HL-60 (cell line): ENCODE results near the gene VAMP8.

Source experiments
- GABPA ChIP-seq: IDR thresholded peaks from 2 replicates; pipeline ENCODE4 v1.6.1; 2012; ENCODE audit warnings: low read depth
- POLR2AphosphoS5 ChIP-seq: IDR thresholded peaks from 2 replicates; pipeline ENCODE4 v1.6.1; 2012; ENCODE audit warnings: low read depth
- SPI1 ChIP-seq: IDR thresholded peaks from 2 replicates; pipeline ENCODE4 v1.6.1; 2012; ENCODE audit warnings: low read depth, mild to moderate bottlenecking, borderline replicate concordance
- TF ChIP-seq, protein P1 (sequence below): IDR thresholded peaks from one replicate; pipeline ENCODE4 v1.5.1; 2011; ENCODE audit warnings: low read length, control low read depth, inconsistent platforms; ENCODE audit not compliant: insufficient read depth
- TF ChIP-seq, protein P2 (sequence below): IDR thresholded peaks from 2 replicates; pipeline ENCODE4 v1.6.1; 2012; ENCODE audit warnings: low read depth; ENCODE audit not compliant: insufficient replicate concordance

DNA sequence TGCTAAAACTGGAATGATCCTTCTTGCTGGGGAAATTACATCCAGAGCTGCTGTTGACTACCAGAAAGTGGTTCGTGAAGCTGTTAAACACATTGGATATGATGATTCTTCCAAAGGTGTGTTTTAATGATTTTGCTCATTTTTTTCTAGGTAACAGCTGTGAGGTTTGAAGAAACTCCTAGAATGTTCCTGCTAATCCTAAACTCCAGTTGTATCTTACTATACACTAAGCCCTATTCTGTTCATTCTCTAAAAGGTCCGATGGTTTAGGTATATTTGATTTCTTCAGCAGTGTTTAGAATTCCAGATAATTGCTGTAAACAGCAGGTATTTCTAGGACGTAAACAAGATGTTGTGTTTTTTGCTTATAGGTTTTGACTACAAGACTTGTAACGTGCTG lies 36.1 kb upstream of the VAMP8 start:
- no peak for TF ChIP-seq POLR2AphosphoS5
- TF ChIP-seq, protein P1, sequence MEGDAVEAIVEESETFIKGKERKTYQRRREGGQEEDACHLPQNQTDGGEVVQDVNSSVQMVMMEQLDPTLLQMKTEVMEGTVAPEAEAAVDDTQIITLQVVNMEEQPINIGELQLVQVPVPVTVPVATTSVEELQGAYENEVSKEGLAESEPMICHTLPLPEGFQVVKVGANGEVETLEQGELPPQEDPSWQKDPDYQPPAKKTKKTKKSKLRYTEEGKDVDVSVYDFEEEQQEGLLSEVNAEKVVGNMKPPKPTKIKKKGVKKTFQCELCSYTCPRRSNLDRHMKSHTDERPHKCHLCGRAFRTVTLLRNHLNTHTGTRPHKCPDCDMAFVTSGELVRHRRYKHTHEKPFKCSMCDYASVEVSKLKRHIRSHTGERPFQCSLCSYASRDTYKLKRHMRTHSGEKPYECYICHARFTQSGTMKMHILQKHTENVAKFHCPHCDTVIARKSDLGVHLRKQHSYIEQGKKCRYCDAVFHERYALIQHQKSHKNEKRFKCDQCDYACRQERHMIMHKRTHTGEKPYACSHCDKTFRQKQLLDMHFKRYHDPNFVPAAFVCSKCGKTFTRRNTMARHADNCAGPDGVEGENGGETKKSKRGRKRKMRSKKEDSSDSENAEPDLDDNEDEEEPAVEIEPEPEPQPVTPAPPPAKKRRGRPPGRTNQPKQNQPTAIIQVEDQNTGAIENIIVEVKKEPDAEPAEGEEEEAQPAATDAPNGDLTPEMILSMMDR: no peak
- TF ChIP-seq, protein P2, sequence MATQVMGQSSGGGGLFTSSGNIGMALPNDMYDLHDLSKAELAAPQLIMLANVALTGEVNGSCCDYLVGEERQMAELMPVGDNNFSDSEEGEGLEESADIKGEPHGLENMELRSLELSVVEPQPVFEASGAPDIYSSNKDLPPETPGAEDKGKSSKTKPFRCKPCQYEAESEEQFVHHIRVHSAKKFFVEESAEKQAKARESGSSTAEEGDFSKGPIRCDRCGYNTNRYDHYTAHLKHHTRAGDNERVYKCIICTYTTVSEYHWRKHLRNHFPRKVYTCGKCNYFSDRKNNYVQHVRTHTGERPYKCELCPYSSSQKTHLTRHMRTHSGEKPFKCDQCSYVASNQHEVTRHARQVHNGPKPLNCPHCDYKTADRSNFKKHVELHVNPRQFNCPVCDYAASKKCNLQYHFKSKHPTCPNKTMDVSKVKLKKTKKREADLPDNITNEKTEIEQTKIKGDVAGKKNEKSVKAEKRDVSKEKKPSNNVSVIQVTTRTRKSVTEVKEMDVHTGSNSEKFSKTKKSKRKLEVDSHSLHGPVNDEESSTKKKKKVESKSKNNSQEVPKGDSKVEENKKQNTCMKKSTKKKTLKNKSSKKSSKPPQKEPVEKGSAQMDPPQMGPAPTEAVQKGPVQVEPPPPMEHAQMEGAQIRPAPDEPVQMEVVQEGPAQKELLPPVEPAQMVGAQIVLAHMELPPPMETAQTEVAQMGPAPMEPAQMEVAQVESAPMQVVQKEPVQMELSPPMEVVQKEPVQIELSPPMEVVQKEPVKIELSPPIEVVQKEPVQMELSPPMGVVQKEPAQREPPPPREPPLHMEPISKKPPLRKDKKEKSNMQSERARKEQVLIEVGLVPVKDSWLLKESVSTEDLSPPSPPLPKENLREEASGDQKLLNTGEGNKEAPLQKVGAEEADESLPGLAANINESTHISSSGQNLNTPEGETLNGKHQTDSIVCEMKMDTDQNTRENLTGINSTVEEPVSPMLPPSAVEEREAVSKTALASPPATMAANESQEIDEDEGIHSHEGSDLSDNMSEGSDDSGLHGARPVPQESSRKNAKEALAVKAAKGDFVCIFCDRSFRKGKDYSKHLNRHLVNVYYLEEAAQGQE: no peak
- TF ChIP-seq GABPA: no peak
- no peak for TF ChIP-seq SPI1
